ENCODE measurements around the gene SLC35F3.

Gene SLC35F3

DNA sequence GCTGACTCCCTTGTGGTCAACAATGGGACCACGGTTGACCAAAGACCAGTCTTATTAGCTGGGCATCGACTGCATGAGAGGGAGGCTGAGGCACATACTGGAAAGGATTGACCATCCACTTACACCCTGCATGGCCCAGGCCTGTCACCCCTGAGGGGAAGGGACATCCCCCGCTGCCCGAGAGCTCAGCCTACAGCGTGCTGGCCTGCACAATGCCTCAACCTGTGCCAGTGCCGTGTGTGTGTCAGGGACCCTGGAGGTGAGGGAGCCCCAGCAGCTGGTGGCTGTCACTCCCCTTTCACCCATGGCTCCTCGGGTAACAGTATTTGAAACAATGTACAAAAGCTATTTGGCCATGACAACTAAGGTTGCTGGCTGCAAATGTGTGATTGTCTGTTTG, 67.3 kb downstream of the SLC35F3 start:
- no peaks in the 10 kb centered on the region for H3K36me3 ChIP-seq
- no peaks in the 10 kb centered on the region for H3K4me1 ChIP-seq (ENCODE audit: control insufficient read depth in 1 of 2, insufficient read depth in 1 of 2, low read depth in 1 of 2, low read length in 1 of 2)
- H3K9me3 ChIP-seq, result no peaks in the 10 kb centered on the region
- no peak overlapping the region for H3K4me3 ChIP-seq (ENCODE audit: low read depth in 1 of 2, low read length in 1 of 2)
- no peaks in the 10 kb centered on the region for H3K27me3 ChIP-seq
- TF ChIP-seq, protein P1, sequence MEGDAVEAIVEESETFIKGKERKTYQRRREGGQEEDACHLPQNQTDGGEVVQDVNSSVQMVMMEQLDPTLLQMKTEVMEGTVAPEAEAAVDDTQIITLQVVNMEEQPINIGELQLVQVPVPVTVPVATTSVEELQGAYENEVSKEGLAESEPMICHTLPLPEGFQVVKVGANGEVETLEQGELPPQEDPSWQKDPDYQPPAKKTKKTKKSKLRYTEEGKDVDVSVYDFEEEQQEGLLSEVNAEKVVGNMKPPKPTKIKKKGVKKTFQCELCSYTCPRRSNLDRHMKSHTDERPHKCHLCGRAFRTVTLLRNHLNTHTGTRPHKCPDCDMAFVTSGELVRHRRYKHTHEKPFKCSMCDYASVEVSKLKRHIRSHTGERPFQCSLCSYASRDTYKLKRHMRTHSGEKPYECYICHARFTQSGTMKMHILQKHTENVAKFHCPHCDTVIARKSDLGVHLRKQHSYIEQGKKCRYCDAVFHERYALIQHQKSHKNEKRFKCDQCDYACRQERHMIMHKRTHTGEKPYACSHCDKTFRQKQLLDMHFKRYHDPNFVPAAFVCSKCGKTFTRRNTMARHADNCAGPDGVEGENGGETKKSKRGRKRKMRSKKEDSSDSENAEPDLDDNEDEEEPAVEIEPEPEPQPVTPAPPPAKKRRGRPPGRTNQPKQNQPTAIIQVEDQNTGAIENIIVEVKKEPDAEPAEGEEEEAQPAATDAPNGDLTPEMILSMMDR (IDR thresholded peaks at IDR 0.05), result no peak
- no peak overlapping the region for H3K27ac ChIP-seq

DNA sequence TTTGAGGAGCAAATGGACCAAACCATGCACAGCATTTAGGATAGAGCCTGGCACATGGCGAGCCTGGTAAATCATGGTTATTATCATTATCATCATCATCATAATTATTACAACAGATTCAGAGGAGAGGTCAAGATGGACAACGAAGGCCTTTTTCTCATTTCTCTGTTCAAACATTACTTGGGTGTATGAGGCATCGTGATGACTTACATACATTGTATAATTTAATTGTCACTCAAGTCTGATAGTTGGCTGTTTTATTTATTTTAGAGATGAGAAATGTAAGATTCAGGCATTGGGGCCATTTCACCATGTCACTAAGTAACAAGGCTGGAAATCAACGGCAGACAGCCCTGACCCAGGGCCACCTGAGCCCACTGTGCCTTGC, 68.1 kb downstream of the SLC35F3 start:
- TF ChIP-seq, protein P1 (IDR thresholded peaks at IDR 0.05), result no peak
- Histone ChIP-seq H3K4me3 (ENCODE audit: low read depth in 1 of 2, low read length in 1 of 2) (no peak overlapping the region), H3K27ac (no peak overlapping the region), H3K27me3 (no peaks in the 10 kb centered on the region), H3K9me3 (no peaks in the 10 kb centered on the region), H3K4me1 (ENCODE audit: control insufficient read depth in 1 of 2, insufficient read depth in 1 of 2, low read depth in 1 of 2, low read length in 1 of 2) (no peaks in the 10 kb centered on the region), H3K36me3 (no peaks in the 10 kb centered on the region)

DNA sequence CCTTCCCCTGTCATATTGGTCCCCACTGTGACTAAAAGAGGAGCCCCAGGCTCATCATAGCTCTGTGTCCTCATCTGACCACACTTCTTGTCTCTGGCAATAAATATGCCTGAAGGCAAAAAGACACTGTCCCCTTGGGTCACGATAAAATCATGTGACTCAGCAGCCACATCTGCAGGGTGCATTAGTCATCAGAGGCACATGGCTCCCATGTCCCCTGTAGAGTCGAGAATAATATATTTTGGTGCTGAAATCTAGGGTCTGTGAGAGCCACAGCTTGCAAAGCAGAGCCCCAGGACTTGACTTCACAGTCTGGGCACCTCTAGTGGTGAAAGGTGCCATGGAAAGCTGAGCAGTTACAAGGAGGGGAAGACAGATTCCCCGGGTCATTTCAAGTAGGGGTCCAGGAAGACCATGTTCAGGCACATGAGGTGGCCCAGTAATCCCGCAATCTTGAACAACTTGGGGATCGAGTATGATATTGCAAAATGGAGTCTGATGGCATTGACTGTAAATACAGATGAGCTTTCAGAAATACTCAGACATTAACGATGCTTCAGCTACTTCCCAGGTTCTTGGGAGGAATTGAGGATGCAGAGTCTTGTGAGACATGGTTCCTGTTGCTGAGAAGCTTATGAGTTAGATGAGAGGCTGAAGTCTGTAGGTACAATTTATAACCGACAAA, 68.6 kb downstream of the SLC35F3 start:
- TF ChIP-seq, protein P1 (IDR thresholded peaks at IDR 0.05), result no peak
- H3K4me1 ChIP-seq (ENCODE audit: control insufficient read depth in 1 of 2, insufficient read depth in 1 of 2, low read depth in 1 of 2, low read length in 1 of 2), result no peaks in the 10 kb centered on the region
- no peaks in the 10 kb centered on the region for H3K9me3 ChIP-seq
- H3K27ac ChIP-seq, result no peak overlapping the region
- no peaks in the 10 kb centered on the region for H3K36me3 ChIP-seq
- no peak overlapping the region for H3K4me3 ChIP-seq (ENCODE audit: low read depth in 1 of 2, low read length in 1 of 2)
- H3K27me3 ChIP-seq, result no peaks in the 10 kb centered on the region

DNA sequence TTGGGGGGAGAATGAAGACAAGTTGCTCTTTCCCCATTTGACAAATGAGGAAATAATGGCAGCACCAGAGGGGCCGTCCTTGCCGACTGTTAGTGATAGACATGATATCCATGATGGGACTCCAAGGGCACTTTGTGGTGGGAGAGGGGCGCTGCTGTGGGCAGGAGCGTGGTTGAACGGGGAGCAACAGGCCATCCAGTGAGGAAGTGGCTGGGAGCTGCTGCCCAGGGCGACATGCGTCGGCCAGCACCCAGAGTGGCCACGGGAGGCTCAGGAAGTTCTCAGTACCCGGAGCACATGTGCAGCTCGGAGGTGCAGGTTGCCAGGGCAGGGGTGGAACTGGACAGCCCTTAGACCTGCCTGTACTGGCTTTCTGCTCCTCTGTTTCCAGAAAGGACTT, 71.0 kb downstream of the SLC35F3 start:
- H3K9me3 ChIP-seq, result no peaks in the 10 kb centered on the region
- H3K36me3 ChIP-seq, result no peaks in the 10 kb centered on the region

DNA sequence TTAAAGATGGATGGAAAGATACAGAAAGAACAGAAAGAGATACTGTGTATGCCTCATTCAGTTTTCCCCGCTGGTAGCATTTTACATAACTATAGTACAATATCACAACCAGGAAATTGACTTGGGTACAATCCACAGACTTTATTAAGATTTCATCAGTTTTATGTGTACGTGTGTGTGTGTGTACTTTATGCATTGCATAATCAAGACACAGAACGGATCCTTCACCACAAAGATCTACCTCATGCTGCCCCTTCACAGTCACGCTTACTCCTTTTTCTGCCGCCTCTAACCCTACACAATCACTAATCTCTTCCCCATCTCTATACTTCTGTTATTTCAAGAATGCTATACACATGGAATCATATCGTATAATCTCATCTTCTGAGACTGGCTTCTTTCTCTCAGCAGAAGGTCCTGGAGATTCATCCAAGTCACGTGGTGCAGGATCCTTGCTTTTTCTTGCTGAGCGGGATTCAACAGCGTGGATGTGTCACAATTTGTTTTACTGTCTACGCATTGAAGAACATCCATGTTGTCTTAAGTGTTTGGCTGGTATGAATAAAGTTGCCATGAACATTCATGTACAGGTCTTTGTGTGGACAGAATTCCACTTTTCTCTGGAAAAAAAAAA, 76.7 kb downstream of the SLC35F3 start:
- Histone ChIP-seq H3K27me3 (no peaks in the 10 kb centered on the region), H3K27ac (no peak overlapping the region), H3K9me3 (no peaks in the 10 kb centered on the region), H3K36me3 (no peaks in the 10 kb centered on the region), H3K4me1 (ENCODE audit: control insufficient read depth in 1 of 2, insufficient read depth in 1 of 2, low read depth in 1 of 2, low read length in 1 of 2) (no peaks in the 10 kb centered on the region), H3K4me3 (ENCODE audit: low read depth in 1 of 2, low read length in 1 of 2) (no peak overlapping the region)
- TF ChIP-seq, protein P1 (IDR thresholded peaks at IDR 0.05), result no peak

More for the DNA sequence above, 71.0 kb downstream of the SLC35F3 start:
- Histone ChIP-seq H3K4me1 (ENCODE audit: control insufficient read depth in 1 of 2, insufficient read depth in 1 of 2, low read depth in 1 of 2, low read length in 1 of 2) (no peaks in the 10 kb centered on the region), H3K4me3 (ENCODE audit: low read depth in 1 of 2, low read length in 1 of 2) (no peak overlapping the region), H3K27ac (no peak overlapping the region), H3K27me3 (no peaks in the 10 kb centered on the region)
- TF ChIP-seq, protein P1 (IDR thresholded peaks at IDR 0.05), result no peak
